Liver (tissue), 3 donors: ENCODE data around the gene ERBB2.

Source experiments
- EGR1 ChIP-seq, 2 donors: IDR thresholded peaks; 2 replicates each; pipeline ENCODE4 v1.6.1; 2016 to 2018; ENCODE audit warnings: antibody characterized with exemption in 2 of 2, low read depth in 2 of 2
- FOXA1 ChIP-seq: IDR thresholded peaks from 2 replicates; pipeline ENCODE4 v1.6.1; 2016; ENCODE audit warnings: antibody characterized with exemption
- GABPA ChIP-seq, 2 donors: IDR thresholded peaks in 1 of 2; conservative IDR thresholded peaks in 1 of 2; 2 replicates each; pipeline ENCODE4 v1.6.1; 2016; ENCODE audit warnings: antibody characterized with exemption in 2 of 2, mild to moderate bottlenecking in 1 of 2, moderate library complexity in 1 of 2
- HNF4A ChIP-seq, 2 donors: conservative IDR thresholded peaks; 2 replicates each; pipeline ENCODE4 v1.6.1; 2016; ENCODE audit warnings: antibody characterized with exemption in 2 of 2, mild to moderate bottlenecking in 2 of 2
- RAD21 ChIP-seq, 2 donors: IDR thresholded peaks; 2 replicates each; pipeline ENCODE4 v1.6.1; 2016; ENCODE audit warnings: antibody characterized with exemption in 2 of 2, mild to moderate bottlenecking in 2 of 2
- SP1 ChIP-seq: IDR thresholded peaks from 2 replicates; pipeline ENCODE4 v1.6.1; 2018; ENCODE audit warnings: antibody characterized with exemption, mild to moderate bottlenecking
- TAF1 ChIP-seq: conservative IDR thresholded peaks from 2 replicates; pipeline ENCODE4 v1.6.1; 2016; ENCODE audit warnings: antibody characterized with exemption, mild to moderate bottlenecking
- TF ChIP-seq, protein P1 (sequence below): fragments of 150-350 bp; IDR thresholded peaks from 2 replicates; pipeline ENCODE4 v1.5.1; 2017; ENCODE audit warnings: improper control_type of control experiment, low read depth, low read length; ENCODE audit not compliant: missing input control
- TF ChIP-seq, protein P2 (sequence below): IDR thresholded peaks from 2 replicates; pipeline ENCODE4 v1.6.1; 2016; ENCODE audit warnings: antibody characterized with exemption, mild to moderate bottlenecking
- TF ChIP-seq, protein P3 (sequence below): IDR thresholded peaks from 2 replicates; pipeline ENCODE4 v1.6.1; 2016; ENCODE audit warnings: antibody characterized with exemption
- TF ChIP-seq, protein P4 (sequence below): IDR thresholded peaks from 2 replicates; pipeline ENCODE4 v1.6.1; 2016; ENCODE audit warnings: antibody characterized with exemption
- TF ChIP-seq, protein P5 (sequence below): IDR thresholded peaks from 2 replicates; pipeline ENCODE4 v1.6.1; 2016; ENCODE audit warnings: antibody characterized with exemption
- donor health status: healthy.
- donor health status: healthy.

DNA sequence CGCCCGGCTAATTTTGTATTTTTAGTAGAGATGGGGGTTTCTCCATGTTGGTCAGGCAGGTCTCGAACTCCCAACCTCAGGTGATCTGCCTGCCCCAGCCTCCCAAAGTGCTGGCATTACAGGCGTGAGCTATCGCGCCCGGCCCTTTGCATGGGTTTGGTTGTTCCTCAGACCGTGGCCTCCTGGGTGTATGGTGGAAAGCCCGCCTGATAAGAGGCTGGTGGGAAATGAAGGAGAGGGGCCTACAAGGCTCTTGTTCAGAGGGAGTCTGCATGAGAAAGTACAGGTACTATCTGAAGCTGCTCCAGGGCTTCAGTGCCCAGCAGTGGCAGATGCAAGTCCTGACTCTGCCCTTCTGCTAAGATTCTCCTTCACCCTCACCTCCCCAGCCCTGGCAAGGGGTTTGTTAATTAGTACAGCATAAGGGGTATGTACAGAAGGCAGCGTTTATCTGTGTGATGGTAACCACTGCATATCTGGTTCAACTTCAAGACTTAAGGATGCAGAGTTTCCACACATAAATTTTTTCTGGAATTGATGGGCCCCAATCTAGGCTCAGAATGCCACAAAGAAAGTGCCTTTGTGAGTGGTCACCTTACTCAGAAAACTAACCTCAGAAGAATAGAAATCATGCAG lies 62.1 kb downstream of the ERBB2 start:
- TF ChIP-seq, protein P1, sequence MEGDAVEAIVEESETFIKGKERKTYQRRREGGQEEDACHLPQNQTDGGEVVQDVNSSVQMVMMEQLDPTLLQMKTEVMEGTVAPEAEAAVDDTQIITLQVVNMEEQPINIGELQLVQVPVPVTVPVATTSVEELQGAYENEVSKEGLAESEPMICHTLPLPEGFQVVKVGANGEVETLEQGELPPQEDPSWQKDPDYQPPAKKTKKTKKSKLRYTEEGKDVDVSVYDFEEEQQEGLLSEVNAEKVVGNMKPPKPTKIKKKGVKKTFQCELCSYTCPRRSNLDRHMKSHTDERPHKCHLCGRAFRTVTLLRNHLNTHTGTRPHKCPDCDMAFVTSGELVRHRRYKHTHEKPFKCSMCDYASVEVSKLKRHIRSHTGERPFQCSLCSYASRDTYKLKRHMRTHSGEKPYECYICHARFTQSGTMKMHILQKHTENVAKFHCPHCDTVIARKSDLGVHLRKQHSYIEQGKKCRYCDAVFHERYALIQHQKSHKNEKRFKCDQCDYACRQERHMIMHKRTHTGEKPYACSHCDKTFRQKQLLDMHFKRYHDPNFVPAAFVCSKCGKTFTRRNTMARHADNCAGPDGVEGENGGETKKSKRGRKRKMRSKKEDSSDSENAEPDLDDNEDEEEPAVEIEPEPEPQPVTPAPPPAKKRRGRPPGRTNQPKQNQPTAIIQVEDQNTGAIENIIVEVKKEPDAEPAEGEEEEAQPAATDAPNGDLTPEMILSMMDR: no peak
- TF ChIP-seq GABPA (IDR thresholded peaks at IDR 0.05 in 1 of 2, conservative IDR thresholded peaks at IDR 0.05 in 1 of 2): no peak
- TF ChIP-seq TAF1: no peak
- no peak for TF ChIP-seq SP1
- TF ChIP-seq, protein P2, sequence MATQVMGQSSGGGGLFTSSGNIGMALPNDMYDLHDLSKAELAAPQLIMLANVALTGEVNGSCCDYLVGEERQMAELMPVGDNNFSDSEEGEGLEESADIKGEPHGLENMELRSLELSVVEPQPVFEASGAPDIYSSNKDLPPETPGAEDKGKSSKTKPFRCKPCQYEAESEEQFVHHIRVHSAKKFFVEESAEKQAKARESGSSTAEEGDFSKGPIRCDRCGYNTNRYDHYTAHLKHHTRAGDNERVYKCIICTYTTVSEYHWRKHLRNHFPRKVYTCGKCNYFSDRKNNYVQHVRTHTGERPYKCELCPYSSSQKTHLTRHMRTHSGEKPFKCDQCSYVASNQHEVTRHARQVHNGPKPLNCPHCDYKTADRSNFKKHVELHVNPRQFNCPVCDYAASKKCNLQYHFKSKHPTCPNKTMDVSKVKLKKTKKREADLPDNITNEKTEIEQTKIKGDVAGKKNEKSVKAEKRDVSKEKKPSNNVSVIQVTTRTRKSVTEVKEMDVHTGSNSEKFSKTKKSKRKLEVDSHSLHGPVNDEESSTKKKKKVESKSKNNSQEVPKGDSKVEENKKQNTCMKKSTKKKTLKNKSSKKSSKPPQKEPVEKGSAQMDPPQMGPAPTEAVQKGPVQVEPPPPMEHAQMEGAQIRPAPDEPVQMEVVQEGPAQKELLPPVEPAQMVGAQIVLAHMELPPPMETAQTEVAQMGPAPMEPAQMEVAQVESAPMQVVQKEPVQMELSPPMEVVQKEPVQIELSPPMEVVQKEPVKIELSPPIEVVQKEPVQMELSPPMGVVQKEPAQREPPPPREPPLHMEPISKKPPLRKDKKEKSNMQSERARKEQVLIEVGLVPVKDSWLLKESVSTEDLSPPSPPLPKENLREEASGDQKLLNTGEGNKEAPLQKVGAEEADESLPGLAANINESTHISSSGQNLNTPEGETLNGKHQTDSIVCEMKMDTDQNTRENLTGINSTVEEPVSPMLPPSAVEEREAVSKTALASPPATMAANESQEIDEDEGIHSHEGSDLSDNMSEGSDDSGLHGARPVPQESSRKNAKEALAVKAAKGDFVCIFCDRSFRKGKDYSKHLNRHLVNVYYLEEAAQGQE: no peak
- TF ChIP-seq, protein P3, sequence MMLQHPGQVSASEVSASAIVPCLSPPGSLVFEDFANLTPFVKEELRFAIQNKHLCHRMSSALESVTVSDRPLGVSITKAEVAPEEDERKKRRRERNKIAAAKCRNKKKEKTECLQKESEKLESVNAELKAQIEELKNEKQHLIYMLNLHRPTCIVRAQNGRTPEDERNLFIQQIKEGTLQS: no peak
- no peak for TF ChIP-seq EGR1 (IDR thresholded peaks at IDR 0.05; ENCODE audit: low read depth in 2 of 2)
- TF ChIP-seq, protein P4, sequence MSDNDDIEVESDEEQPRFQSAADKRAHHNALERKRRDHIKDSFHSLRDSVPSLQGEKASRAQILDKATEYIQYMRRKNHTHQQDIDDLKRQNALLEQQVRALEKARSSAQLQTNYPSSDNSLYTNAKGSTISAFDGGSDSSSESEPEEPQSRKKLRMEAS: no peak
- TF ChIP-seq FOXA1: no peak
- TF ChIP-seq HNF4A (conservative IDR thresholded peaks at IDR 0.05): no peak
- TF ChIP-seq, protein P5, sequence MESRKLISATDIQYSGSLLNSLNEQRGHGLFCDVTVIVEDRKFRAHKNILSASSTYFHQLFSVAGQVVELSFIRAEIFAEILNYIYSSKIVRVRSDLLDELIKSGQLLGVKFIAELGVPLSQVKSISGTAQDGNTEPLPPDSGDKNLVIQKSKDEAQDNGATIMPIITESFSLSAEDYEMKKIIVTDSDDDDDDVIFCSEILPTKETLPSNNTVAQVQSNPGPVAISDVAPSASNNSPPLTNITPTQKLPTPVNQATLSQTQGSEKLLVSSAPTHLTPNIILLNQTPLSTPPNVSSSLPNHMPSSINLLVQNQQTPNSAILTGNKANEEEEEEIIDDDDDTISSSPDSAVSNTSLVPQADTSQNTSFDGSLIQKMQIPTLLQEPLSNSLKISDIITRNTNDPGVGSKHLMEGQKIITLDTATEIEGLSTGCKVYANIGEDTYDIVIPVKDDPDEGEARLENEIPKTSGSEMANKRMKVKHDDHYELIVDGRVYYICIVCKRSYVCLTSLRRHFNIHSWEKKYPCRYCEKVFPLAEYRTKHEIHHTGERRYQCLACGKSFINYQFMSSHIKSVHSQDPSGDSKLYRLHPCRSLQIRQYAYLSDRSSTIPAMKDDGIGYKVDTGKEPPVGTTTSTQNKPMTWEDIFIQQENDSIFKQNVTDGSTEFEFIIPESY: no peak
- no peak for TF ChIP-seq RAD21 (IDR thresholded peaks at IDR 0.05)
